ENCODE data around the gene LIPC. TPM values are rescaled to one million over a fixed set of nuclear protein-coding genes. Genes with fewer than 3 reads are reported as not detected.

Gene LIPC
- total RNA-seq, 2 experiments from 2014 or later: 0.61 to 1.2 TPM

GRCh38 chr15:58401991-58402649, 29.7 kb upstream of the LIPC start:
- H3K9me3 Mint-ChIP-seq: no peaks in the 10 kb centered on the region
- POLR2A ChIA-PET: no interaction called here
- intact Hi-C loops (cut with DNase I, micrococcal nuclease): no loop called here

GRCh38 chr15:58403581-58403980, 28.2 kb upstream of the LIPC start:
- TF ChIP-seq CTCF (IDR thresholded peaks at IDR 0.05): no peak
- Histone ChIP-seq H3K27ac (ENCODE audit: low read depth in 1 of 2, low read length in 2 of 2) (no peak overlapping the region), H3K4me1 (ENCODE audit: insufficient read depth, low read length) (no peaks in the 10 kb centered on the region), H3K36me3 (ENCODE audit: insufficient read depth, low read length) (no peaks in the 10 kb centered on the region), H3K27me3 (ENCODE audit: control insufficient read depth in 1 of 2, insufficient read depth in 2 of 2, low read length in 2 of 2) (no peaks in the 10 kb centered on the region), H3K4me3 (ENCODE audit: low read length) (no peak overlapping the region), H3K9me3 (ENCODE audit: control insufficient read depth in 1 of 2, insufficient read depth in 1 of 2, low read length in 2 of 2) (no peaks in the 10 kb centered on the region)
- Mint-ChIP-seq H3K9me3 (no peaks in the 10 kb centered on the region), H3K4me1 (ENCODE audit: low read depth) (peaks cover 4% of the 10 kb centered on the region), H3K36me3 (ENCODE audit: low read depth) (no peaks in the 10 kb centered on the region), H3K27ac (no peak overlapping the region), H3K27me3 (no peaks in the 10 kb centered on the region), H3K4me3 (no peak overlapping the region)
- ATAC-seq (ENCODE audit: poor library complexity): no peak
- CTCF ChIA-PET: no interaction called here
- POLR2A ChIA-PET: no interaction called here
- no peak for DNase-seq
- intact Hi-C loops (cut with DNase I, micrococcal nuclease): no loop called here

More at GRCh38 chr15:58401991-58402649, 29.7 kb upstream of the LIPC start:
- H3K4me3 ChIP-seq (ENCODE audit: low read length): no peak overlapping the region
- no peak for TF ChIP-seq CTCF (IDR thresholded peaks at IDR 0.05)
- H3K27me3 Mint-ChIP-seq: no peaks in the 10 kb centered on the region
- H3K9me3 ChIP-seq (ENCODE audit: control insufficient read depth in 1 of 2, insufficient read depth in 1 of 2, low read length in 2 of 2): no peaks in the 10 kb centered on the region
- no peak overlapping the region for H3K4me3 Mint-ChIP-seq
- no peaks in the 10 kb centered on the region for H3K36me3 Mint-ChIP-seq (ENCODE audit: low read depth)
- H3K4me1 Mint-ChIP-seq (ENCODE audit: low read depth): no peaks in the 10 kb centered on the region
- ATAC-seq (ENCODE audit: poor library complexity) (no peak), DNase-seq (no peak)
- H3K36me3 ChIP-seq (ENCODE audit: insufficient read depth, low read length): no peaks in the 10 kb centered on the region
- H3K27ac ChIP-seq (ENCODE audit: low read depth in 1 of 2, low read length in 2 of 2): no peak overlapping the region
- CTCF ChIA-PET: no interaction called here
- no peaks in the 10 kb centered on the region for H3K27me3 ChIP-seq (ENCODE audit: control insufficient read depth in 1 of 2, insufficient read depth in 2 of 2, low read length in 2 of 2)
- no peaks in the 10 kb centered on the region for H3K4me1 ChIP-seq (ENCODE audit: insufficient read depth, low read length)
- H3K27ac Mint-ChIP-seq: no peak overlapping the region

- H3K4me1 ChIP-seq (ENCODE audit: insufficient read depth, low read length): no peaks in the 10 kb centered on the region
- ATAC-seq (ENCODE audit: poor library complexity) (no peak), DNase-seq (no peak)
- Mint-ChIP-seq H3K4me3 (no peak overlapping the region), H3K27ac (no peak overlapping the region), H3K27me3 (no peaks in the 10 kb centered on the region), H3K9me3 (no peaks in the 10 kb centered on the region), H3K36me3 (ENCODE audit: low read depth) (no peaks in the 10 kb centered on the region), H3K4me1 (ENCODE audit: low read depth) (peaks cover 4% of the 10 kb centered on the region)
- no peak overlapping the region for H3K4me3 ChIP-seq (ENCODE audit: low read length)
- CTCF ChIA-PET: interaction anchor here (1.6 kb wide), 1 partner anchor 1125 kb away, joined by 3 read pairs; no protein-coding TSS in a partner anchor
- POLR2A ChIA-PET: no interaction called here
- H3K27me3 ChIP-seq (ENCODE audit: control insufficient read depth in 1 of 2, insufficient read depth in 2 of 2, low read length in 2 of 2): no peaks in the 10 kb centered on the region
- H3K27ac ChIP-seq (ENCODE audit: low read depth in 1 of 2, low read length in 2 of 2): no peak overlapping the region
- no peaks in the 10 kb centered on the region for H3K9me3 ChIP-seq (ENCODE audit: control insufficient read depth in 1 of 2, insufficient read depth in 1 of 2, low read length in 2 of 2)
- H3K36me3 ChIP-seq (ENCODE audit: insufficient read depth, low read length): no peaks in the 10 kb centered on the region
- intact Hi-C loops (cut with DNase I, micrococcal nuclease): no loop called here
- no peak for TF ChIP-seq CTCF (IDR thresholded peaks at IDR 0.05)
These were observed 27.8 kb upstream of the LIPC start for GRCh38 chr15:58404020-58404419.
